ENCODE data around the gene ENOX1.

GRCh38 chr13:43333176-43333575 is 453.6 kb downstream of the ENOX1 start:
- TF ChIP-seq ESRRA (CRISPR knock-in tag; IDR thresholded peaks at IDR 0.05; ENCODE audit: borderline replicate concordance) (no peak), CTCF (IDR thresholded peaks at IDR 0.05) (no peak), FOXP1 (CRISPR knock-in tag; IDR thresholded peaks at IDR 0.05; ENCODE audit: borderline replicate concordance) (no peak), JUN (CRISPR knock-in tag; IDR thresholded peaks at IDR 0.05) (no peak), TP53 (CRISPR knock-in tag; IDR thresholded peaks at IDR 0.05) (no peak), MAX (CRISPR knock-in tag; IDR thresholded peaks at IDR 0.05) (no peak), NFE2L1 (CRISPR knock-in tag; IDR thresholded peaks at IDR 0.05) (no peak), IRF1 (CRISPR knock-in tag; IDR thresholded peaks at IDR 0.05) (no peak), KAT7 (CRISPR knock-in tag; IDR thresholded peaks at IDR 0.05; ENCODE audit: borderline replicate concordance) (no peak), ZSCAN18 (CRISPR knock-in tag; IDR thresholded peaks at IDR 0.05) (no peak), ZNF138 (CRISPR knock-in tag; conservative IDR thresholded peaks at IDR 0.05) (no peak), IRF2 (CRISPR knock-in tag; IDR thresholded peaks at IDR 0.05; ENCODE audit: borderline replicate concordance, low read depth) (no peak)
